K562 (cell line): ENCODE data around the gene CHN2. TPM values are rescaled to one million over a fixed set of nuclear protein-coding genes. Genes with fewer than 3 reads are reported as not detected.

Experiments
- ATAC-seq: fragments of 200-7000 bp; cut with Tn5 transposase; 3 replicates; pipeline ENCODE4 v1.9.1; 2020; ENCODE audit warnings: moderate library complexity
- BruUV-seq: library from RNA; stranded (reverse); fragments of 400-500 nt; replicated peaks from 2 replicates; lab custom pipeline; 2021; lab: Mats Ljungman, UMichigan
- CTCF ChIA-PET: fragments of 300-600 bp; formaldehyde crosslinking; extraction: SDS; loops from one replicate; lab custom pipeline; 2021; ENCODE audit warnings: low intra/inter-chr PET ratio; lab: Yijun Ruan, JAX
- POLR2A ChIA-PET: fragments of 300-600, 350-650 bp; sonication (Branson Sonifier 250); formaldehyde crosslinking; extraction: SDS; loops from one replicate; lab custom pipeline; 2021; ENCODE audit warnings: antibody characterized with exemption, inconsistent platforms; lab: Yijun Ruan, JAX
- DNase-seq, 4 experiments: peaks; one replicate each; pipeline versions ENCODE4 v3.0.0 to v3.0.0-alpha.2; 2011 to 2018; ENCODE audit warnings: low spot score in 3 of 4, mixed read lengths in 3 of 4; ENCODE audit errors: extremely low read depth in 1 of 4
- FAIRE-seq: peaks from 2 replicates; lab custom pipeline; 2011; peaks lifted over from hg19 to GRCh38; lab: Jason Lieb, UNC
- H2AFZ ChIP-seq: 2 replicates; pipeline ENCODE4 v1.6.0; 2011; ENCODE audit warnings: low read depth, low read length, control low read depth, inconsistent platforms
- H3K27ac ChIP-seq: fragments of 200-600 bp; 3 replicates; pipeline ENCODE4 v1.8.0; 2011; ENCODE audit warnings: low read depth, mild to moderate bottlenecking, control low read depth, inconsistent platforms, low read length, moderate library complexity, mixed read lengths; ENCODE audit errors: extremely low read depth
- H3K27me3 ChIP-seq, 2 experiments: fragments of 300-600 bp in 1 of 2; 2 replicates in 1 of 2; 3 replicates in 1 of 2; pipeline versions ENCODE4 v1.6.0 to v1.8.0; 2011; ENCODE audit warnings: inconsistent platforms in 2 of 2, low read length in 2 of 2, mild to moderate bottlenecking in 1 of 2, mixed read lengths in 1 of 2, moderate library complexity in 1 of 2; ENCODE audit not compliant: control insufficient read depth in 2 of 2, insufficient read depth in 2 of 2
- H3K36me3 ChIP-seq: fragments of 300-600 bp; 3 replicates; pipeline ENCODE4 v1.8.0; 2011; ENCODE audit warnings: mild to moderate bottlenecking, low read length, inconsistent platforms; ENCODE audit not compliant: control insufficient read depth, insufficient read depth
- H3K4me1 ChIP-seq, 2 experiments: fragments of 200-600 bp in 1 of 2; replicated peaks in 1 of 2; 2 replicates in 1 of 2; 3 replicates in 1 of 2; pipeline versions ENCODE4 v1.5.1 to v1.8.0; 2011; ENCODE audit warnings: inconsistent platforms in 2 of 2, low read length in 2 of 2, mild to moderate bottlenecking in 1 of 2, mixed read lengths in 1 of 2, moderate library complexity in 1 of 2; ENCODE audit not compliant: control insufficient read depth in 2 of 2, insufficient read depth in 2 of 2
- H3K4me2 ChIP-seq: 2 replicates; pipeline ENCODE4 v1.6.1; 2011; ENCODE audit warnings: low read length, control low read depth, inconsistent platforms, mixed read lengths; ENCODE audit not compliant: insufficient read depth
- H3K4me3 ChIP-seq: fragments of 200-600 bp; sonication (generic), shearing (Covaris generic); 2 replicates; pipeline ENCODE4 v1.5.1; 2016; ENCODE audit warnings: control low read depth, inconsistent platforms
- H3K79me2 ChIP-seq: fragments of 200-600 bp; 3 replicates; pipeline ENCODE4 v1.8.0; 2011; ENCODE audit warnings: low read length, inconsistent platforms; ENCODE audit not compliant: control insufficient read depth, insufficient read depth
- H3K9ac ChIP-seq, 2 experiments: 2 replicates each; pipeline versions ENCODE4 v1.6.0 to v1.6.1; 2011; ENCODE audit warnings: low read depth in 2 of 2, low read length in 2 of 2, control low read depth in 1 of 2, inconsistent platforms in 1 of 2, mild to moderate bottlenecking in 1 of 2, mixed read lengths in 1 of 2; ENCODE audit not compliant: insufficient read depth in 1 of 2
- H3K9me1 ChIP-seq: one replicate; pipeline ENCODE4 v1.6.0; 2011; ENCODE audit warnings: inconsistent platforms, mild to moderate bottlenecking, low read length, moderate library complexity; ENCODE audit not compliant: control insufficient read depth, insufficient read depth
- H3K9me3 ChIP-seq: replicated peaks from 2 replicates; pipeline ENCODE4 v1.5.1; 2011; ENCODE audit warnings: low read depth, low read length, inconsistent platforms; ENCODE audit not compliant: control insufficient read depth, insufficient read depth
- H4K20me1 ChIP-seq: replicated peaks from 2 replicates; pipeline ENCODE4 v1.6.1; 2011; ENCODE audit warnings: low read length, inconsistent platforms, mixed read lengths; ENCODE audit not compliant: control insufficient read depth, insufficient read depth
- NR1H2 ChIP-seq: sonication (generic); formaldehyde crosslinking; IDR thresholded peaks from 2 replicates; pipeline ENCODE4 v1.4.0; 2020; ENCODE audit warnings: mild to moderate bottlenecking, missing genetic modification reagents
- ZNF324 ChIP-seq: fragments of 250-450 bp; sonication (Bioruptor Pico); IDR thresholded peaks from 2 replicates; pipeline ENCODE4 v1.4.0; 2020; ENCODE audit warnings: mild to moderate bottlenecking
- WGBS: fragments of 100-300 bp; shearing (Covaris generic); methylation state at CpG from one replicate; pipeline ENCODE4 v1.1.6; 2016; ENCODE audit warnings: low coverage, mixed read lengths; ENCODE audit not compliant: insufficient coverage; ENCODE audit errors: missing lambda C conversion rate; 5-methylcytosine and 5-hydroxymethylcytosine counted together
- in situ Hi-C: fragments of 300-500 bp; cut with MboI; formaldehyde crosslinking; loops from 4 replicates; pipeline ENCODE4 v1.15.0; 2018; ENCODE audit warnings: inconsistent platforms, mixed read lengths
- intact Hi-C: fragments of 100-400 bp; cut with micrococcal nuclease; formaldehyde crosslinking; loops from 2 replicates; pipeline ENCODE4 v1.14.2; 2022
- polyA plus RNA-seq, 8 experiments: library from polyadenylated mRNA; depleted of rRNA in 4 of 8; stranded (reverse) in 5 of 8; unstranded in 3 of 8; fragments of >200 nt; fragmentation: Nextera tagmentation in 2 of 8; fragmentation: Illumina TruSeq in 1 of 8; extraction: Ambion mirVana in 2 of 8; extraction: Trizol in 1 of 8; gene quantifications; 2 replicates each; pipeline versions ENCODE4 v1.2.1 to v1.2.3, GENCODE V29; 2011 to 2014; ENCODE audit warnings: inconsistent platforms in 1 of 8, missing spikeins in 1 of 8
- total RNA-seq, 7 experiments: library from RNA; depleted of rRNA in 6 of 7; stranded (reverse); fragments of >200 nt in 6 of 7; fragmentation: Illumina TruSeq in 2 of 7; extraction: Trizol in 2 of 7; gene quantifications; 2 replicates each; pipeline versions ENCODE4 v1.2.1 to v1.2.3, GENCODE V29; 2011 to 2021; ENCODE audit warnings: low replicate concordance in 1 of 7
- TF ChIP-seq, protein P1 (sequence below): fragments of 250-450 bp; sonication (Bioruptor Pico); IDR thresholded peaks from 2 replicates; pipeline ENCODE4 v1.4.0; 2020
- TF ChIP-seq, protein P2 (sequence below): sonication (generic); formaldehyde crosslinking; IDR thresholded peaks from 2 replicates; pipeline ENCODE4 v1.9.0; 2022; ENCODE audit warnings: mild to moderate bottlenecking, missing genetic modification reagents
- TF ChIP-seq, protein P3 (sequence below), 2 experiments: fragments of 450-650 bp; IDR thresholded peaks; 2 replicates each; pipeline ENCODE4 v1.6.1; 2016; ENCODE audit warnings: mild to moderate bottlenecking in 2 of 2, borderline replicate concordance in 1 of 2, low read depth in 1 of 2, moderate library complexity in 1 of 2

The CHN2 gene
- total and polyA plus RNA-seq, 9 of the 15 experiments (the other 6 are each of a cell fraction or from before 2014, with no cell fraction given): 0.12 to 2.1 (median 0.31) TPM; not detected in 1

DNA sequence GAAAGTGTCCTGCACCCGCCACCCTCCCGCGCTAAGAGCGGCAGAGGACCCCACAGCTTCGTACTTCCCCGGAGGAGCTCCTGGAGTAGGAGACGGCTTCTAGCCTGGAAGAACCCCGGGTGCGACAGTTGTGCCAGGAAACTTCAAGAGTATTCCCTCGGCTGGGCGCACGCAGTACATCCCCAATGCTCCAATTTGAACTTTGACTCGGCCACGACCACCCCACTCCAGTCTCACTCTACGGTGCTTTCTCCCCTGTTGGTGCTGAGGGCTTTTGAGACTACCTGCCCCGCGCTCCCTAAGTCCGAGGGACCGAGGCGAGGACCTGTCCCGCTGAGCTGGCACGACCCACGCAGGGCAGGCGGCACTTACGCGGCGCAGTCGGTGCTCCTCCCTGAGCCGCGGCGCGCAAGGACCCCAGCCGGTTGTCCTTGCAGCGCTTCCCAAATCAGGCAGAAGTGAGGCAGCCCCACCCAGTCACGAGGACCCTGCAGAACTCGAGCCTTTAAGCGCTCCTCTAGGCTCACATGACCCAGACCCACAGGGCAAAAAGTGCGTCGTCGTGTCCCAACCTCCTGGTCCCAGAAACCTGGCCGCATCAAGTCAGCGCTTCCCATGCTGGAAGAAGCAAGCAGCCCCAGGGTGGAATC is 48.4 kb upstream of the CHN2 start, which contains the start of gene CPVL:
Gene CPVL, minus strand, starts transcription at position 481 of the 650 bp plus-strand sequence. CDS start 25,476 bp downstream, outside the sequence.
- Histone ChIP-seq H2AFZ (no peak within 1 kb of the TSS), H3K9ac (no peak within 1 kb of the TSS), H3K27me3 (peaks cover 7 to 25% of the 10 kb centered on the region in 2 experiments; a peak in 2 of 5 replicates), H3K79me2 (no peaks in the 10 kb centered on the region), H4K20me1 (no peaks in the 10 kb centered on the region; the same call in 1 of the 2 replicates), H3K9me1 (no peaks in the 10 kb centered on the region), H3K4me2 (no peak within 1 kb of the TSS), H3K27ac (no peak within 1 kb of the TSS), H3K4me1 (peaks cover 0 to 4% of the 10 kb centered on the region in 2 experiments; a peak in 2 of 5 replicates), H3K36me3 (no peaks in the 10 kb centered on the region), H3K4me3 (no peak within 1 kb of the TSS), H3K9me3 (no peaks in the 10 kb centered on the region)
- ChIA-PET CTCF (no interaction called here), POLR2A (no interaction called here)
- WGBS: under 1% methylated on average over 34 of the region's 42 CpGs
- intact Hi-C loops (no loop called here), in situ Hi-C loops (no loop called here)
- no TSS peak for BruUV-seq
- ATAC-seq (no peak), DNase-seq (peak in 1 of 4 experiments; percentile 3), FAIRE-seq (no peak)
- TF ChIP-seq, protein P1, sequence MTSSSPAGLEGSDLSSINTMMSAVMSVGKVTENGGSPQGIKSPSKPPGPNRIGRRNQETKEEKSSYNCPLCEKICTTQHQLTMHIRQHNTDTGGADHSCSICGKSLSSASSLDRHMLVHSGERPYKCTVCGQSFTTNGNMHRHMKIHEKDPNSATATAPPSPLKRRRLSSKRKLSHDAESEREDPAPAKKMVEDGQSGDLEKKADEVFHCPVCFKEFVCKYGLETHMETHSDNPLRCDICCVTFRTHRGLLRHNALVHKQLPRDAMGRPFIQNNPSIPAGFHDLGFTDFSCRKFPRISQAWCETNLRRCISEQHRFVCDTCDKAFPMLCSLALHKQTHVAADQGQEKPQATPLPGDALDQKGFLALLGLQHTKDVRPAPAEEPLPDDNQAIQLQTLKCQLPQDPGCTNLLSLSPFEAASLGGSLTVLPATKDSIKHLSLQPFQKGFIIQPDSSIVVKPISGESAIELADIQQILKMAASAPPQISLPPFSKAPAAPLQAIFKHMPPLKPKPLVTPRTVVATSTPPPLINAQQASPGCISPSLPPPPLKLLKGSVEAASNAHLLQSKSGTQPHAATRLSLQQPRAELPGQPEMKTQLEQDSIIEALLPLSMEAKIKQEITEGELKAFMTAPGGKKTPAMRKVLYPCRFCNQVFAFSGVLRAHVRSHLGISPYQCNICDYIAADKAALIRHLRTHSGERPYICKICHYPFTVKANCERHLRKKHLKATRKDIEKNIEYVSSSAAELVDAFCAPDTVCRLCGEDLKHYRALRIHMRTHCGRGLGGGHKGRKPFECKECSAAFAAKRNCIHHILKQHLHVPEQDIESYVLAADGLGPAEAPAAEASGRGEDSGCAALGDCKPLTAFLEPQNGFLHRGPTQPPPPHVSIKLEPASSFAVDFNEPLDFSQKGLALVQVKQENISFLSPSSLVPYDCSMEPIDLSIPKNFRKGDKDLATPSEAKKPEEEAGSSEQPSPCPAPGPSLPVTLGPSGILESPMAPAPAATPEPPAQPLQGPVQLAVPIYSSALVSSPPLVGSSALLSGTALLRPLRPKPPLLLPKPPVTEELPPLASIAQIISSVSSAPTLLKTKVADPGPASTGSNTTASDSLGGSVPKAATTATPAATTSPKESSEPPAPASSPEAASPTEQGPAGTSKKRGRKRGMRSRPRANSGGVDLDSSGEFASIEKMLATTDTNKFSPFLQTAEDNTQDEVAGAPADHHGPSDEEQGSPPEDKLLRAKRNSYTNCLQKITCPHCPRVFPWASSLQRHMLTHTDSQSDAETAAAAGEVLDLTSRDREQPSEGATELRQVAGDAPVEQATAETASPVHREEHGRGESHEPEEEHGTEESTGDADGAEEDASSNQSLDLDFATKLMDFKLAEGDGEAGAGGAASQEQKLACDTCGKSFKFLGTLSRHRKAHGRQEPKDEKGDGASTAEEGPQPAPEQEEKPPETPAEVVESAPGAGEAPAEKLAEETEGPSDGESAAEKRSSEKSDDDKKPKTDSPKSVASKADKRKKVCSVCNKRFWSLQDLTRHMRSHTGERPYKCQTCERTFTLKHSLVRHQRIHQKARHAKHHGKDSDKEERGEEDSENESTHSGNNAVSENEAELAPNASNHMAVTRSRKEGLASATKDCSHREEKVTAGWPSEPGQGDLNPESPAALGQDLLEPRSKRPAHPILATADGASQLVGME (CRISPR knock-in tag): no peak
- no peak for TF ChIP-seq ZNF324
- TF ChIP-seq, protein P2, sequence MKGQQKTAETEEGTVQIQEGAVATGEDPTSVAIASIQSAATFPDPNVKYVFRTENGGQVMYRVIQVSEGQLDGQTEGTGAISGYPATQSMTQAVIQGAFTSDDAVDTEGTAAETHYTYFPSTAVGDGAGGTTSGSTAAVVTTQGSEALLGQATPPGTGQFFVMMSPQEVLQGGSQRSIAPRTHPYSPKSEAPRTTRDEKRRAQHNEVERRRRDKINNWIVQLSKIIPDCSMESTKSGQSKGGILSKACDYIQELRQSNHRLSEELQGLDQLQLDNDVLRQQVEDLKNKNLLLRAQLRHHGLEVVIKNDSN: peak; percentile 84
- TF ChIP-seq, protein P3, sequence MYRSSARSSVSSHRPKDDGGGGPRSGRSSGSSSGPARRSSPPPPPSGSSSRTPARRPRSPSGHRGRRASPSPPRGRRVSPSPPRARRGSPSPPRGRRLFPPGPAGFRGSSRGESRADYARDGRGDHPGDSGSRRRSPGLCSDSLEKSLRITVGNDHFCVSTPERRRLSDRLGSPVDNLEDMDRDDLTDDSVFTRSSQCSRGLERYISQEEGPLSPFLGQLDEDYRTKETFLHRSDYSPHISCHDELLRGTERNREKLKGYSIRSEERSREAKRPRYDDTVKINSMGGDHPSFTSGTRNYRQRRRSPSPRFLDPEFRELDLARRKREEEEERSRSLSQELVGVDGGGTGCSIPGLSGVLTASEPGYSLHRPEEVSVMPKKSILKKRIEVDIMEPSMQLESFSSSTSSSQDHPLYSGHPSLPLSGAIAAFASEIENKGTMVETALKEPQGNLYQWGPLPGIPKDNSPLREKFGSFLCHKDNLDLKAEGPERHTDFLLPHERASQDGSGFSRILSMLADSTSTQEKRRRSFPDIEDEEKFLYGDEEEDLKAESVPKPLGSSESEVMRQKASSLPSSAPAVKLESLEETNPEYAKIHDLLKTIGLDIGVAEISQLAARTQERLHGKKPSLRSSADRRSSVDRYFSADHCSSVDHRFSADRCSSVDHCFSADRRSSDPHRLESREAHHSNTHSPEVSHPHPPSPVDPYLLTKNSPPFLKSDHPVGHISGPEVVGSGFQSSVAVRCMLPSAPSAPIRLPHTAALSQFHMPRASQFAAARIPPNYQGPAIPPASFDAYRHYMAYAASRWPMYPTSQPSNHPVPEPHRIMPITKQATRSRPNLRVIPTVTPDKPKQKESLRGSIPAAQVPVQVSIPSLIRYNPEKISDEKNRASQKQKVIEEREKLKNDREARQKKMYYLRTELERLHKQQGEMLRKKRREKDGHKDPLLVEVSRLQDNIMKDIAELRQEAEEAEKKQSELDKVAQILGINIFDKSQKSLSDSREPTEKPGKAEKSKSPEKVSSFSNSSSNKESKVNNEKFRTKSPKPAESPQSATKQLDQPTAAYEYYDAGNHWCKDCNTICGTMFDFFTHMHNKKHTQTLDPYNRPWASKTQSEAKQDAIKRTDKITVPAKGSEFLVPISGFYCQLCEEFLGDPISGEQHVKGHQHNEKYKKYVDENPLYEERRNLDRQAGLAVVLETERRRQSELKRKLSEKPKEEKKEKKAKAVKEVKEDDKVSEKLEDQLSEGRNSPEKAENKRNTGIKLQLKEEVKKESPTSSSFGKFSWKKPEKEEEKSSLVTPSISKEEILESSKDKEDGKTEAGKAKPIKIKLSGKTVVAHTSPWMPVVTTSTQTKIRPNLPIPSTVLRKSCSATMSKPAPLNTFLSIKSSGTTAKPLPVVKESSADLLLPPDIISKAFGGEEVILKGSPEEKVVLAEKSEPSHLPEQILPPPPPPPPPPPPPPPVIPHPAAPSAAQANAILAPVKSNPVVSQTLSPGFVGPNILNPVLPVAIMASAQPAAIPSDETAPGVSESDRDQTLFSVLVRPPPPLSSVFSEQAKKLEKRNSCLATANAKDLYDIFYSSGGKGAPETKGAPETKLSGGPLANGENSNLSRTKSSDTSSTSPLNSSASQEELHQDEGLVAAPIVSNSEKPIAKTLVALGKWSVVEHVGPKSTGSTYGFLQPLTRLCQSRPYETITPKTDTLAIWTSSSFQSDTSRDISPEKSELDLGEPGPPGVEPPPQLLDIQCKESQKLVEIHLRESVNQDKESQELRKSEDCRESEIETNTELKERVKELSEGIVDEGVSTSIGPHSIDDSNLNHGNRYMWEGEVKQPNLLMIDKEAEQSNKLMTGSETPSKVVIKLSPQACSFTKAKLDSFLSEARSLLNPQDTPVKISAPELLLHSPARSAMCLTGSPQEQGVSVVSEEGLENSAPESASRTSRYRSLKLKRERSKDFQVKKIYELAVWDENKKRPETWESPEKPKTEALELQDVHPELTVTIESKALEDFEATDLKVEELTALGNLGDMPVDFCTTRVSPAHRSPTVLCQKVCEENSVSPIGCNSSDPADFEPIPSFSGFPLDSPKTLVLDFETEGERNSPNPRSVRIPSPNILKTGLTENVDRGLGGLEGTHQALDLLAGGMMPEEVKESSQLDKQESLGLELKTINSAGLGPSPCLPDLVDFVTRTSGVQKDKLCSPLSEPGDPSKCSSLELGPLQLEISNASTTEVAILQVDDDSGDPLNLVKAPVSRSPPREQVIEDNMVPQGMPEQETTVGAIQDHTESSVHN (IDR thresholded peaks at IDR 0.05; ENCODE audit: borderline replicate concordance in 1 of 2, low read depth in 1 of 2): no peak
- no peak for TF ChIP-seq NR1H2 (CRISPR knock-in tag)
